Measurements from ENCODE around the gene NDRG2. TPM values are rescaled to one million over a fixed set of nuclear protein-coding genes. Genes with fewer than 3 reads are reported as not detected.
A peak's percentile ranks its signal among the peaks of the same experiment; 100 is the strongest.

The NDRG2 gene
- total RNA-seq, 1 experiment from 2014 or later: 2.2 TPM

DNA sequence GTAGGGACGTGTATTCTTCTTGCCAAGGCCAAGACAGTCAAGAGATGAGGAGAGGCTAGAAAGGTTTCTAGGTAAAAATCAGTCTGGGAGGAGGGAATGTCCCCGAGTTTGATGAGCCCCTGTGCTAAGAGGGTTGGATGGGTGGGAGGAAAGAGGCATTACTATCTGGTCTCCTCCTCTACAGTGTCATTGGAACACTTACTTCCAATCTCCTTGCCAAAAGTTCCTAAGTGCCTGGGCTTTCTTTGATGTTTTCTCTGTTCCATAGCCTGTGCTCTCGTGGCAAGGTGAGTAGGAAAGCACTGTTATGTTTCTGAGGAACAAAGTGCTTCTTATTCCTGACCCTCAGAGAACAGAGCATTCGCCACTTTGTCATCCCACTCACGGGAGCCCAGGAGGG lies 9.8 kb upstream of the NDRG2 start, which contains the start of gene RNASE13:
TSS of gene RNASE13 (minus strand) at position 101 of the 400 bp plus-strand sequence. CDS start 519 bp downstream, outside the sequence.
- DNase-seq (ENCODE audit: low read depth): no peak

DNA sequence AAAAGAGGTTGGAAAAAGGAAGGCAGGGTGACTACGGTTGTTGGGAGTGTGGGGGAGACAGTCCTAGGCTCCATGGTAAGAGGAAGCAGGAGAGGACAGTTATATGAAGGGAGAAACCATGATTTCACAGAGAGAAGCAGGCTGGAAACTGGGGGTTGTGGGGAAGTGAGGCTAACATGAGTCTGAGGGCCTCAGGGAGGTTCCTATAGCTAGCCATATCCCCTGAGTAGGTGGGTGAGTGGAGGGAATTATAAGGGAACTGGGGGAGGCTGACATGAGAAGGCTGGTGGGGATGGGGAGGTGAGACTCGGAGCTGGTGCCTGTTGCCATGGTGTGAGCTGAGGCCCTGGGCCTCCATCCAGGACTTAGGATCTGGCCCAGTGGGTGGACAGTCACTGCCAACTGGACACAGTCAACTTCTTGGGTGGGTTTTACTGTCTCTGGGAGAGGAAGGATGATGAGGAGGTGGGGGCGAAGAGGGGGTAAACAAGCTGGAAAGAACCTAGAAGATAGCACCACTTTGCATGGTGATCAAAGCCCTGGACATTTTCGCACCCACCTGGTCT lies 8.4 kb upstream of the NDRG2 start:
- DNase-seq (ENCODE audit: low read depth): no peak

DNA sequence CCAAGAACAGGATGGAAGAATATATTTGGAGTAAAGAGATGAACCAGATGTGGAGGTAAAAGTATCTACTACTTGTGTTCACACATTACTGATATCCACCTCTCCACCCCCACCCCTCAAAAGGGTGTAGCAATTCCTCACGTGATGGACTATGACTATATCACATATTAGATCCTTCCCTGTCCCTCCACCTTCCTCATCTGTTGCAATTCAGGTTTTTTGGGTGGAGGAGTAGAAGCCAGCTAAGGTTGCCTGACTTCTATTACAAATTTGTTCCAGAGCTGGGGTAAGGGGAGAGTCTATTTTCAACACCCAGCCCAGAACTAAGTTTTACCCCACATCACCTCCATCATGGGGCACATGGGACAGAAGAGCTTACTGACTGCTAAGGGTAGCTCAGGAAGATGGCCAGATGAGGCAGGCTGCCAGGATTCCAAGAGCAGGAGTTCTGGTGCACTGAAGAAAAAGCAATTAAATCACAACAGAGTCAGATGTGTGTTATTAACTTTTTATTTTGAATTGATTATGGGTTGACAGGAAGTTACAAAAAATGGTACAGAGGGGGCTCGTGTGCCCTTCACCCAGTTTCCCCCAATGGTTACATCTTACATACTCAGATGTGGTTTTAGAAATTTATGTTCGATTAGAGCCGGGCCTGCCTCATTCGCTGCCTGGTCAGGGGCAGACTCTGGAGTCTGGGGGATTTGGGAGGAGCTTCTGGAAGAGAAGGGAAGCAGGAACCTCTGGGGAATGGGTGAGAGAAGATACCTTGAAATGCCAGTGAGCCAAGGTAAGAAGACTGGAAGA lies 7.7 kb upstream of the NDRG2 start:
- no peak for DNase-seq (ENCODE audit: low read depth)

DNA sequence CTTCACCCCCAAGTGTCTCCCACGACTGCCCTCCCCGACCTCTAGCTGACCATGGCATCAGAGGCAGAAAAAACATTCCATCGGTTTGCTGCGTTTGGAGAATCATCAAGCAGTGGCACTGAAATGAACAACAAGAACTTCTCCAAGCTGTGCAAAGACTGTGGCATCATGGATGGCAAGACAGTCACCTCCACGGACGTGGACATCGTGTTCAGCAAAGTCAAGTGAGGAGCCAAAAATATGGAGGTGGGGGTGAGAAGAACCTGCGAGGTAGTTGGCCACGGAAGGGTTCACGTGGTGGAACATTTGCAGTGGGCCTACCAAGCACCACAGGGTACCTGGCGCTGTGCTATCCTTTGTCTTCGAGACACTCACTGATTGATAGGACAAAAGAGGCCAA lies 5.7 kb upstream of the NDRG2 start:
- DNase-seq (ENCODE audit: low read depth): no peak

DNA sequence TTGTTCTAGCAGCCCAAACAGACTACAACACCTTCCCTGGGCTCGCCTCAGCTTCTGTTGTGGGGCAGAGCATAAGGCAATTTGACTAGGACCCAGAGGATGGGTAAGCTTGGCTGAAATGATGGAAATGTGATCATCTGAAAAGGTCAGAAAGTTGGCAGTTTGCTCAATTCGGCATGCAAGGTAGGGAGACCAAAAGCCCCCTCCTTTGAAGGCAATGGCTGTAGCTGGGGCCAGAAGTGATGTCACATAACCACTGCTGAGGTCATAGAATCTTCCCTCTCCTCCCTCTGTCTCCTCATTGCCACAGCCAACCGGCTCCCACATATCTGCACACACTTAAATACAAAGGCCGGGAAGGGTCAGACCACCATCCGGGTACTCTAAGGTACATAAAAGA lies 5.1 kb upstream of the NDRG2 start, which contains the start of gene TPPP2:
TSS of gene TPPP2 (plus strand) at position 301 of the 400 bp plus-strand sequence. CDS start 365 bp downstream, outside the sequence.
- DNase-seq (ENCODE audit: low read depth): no peak

DNA sequence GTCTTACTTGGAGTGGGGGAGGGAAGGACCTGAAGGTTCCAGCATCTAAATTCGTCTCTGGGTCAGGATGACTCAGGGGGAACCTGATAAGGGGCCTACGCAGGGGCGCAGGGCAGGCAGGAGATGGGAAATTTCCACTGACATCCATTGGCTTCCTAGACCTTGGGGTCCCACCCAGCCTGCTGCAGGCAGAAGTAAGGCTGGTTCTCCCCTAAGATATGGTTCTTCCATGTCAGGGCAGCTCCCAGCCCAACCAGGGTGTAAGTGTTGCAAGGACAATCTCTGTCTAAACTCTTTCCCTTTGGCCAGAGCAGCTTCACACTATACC lies 2.1 kb upstream of the NDRG2 start:
- no peak for DNase-seq (ENCODE audit: low read depth)

DNA sequence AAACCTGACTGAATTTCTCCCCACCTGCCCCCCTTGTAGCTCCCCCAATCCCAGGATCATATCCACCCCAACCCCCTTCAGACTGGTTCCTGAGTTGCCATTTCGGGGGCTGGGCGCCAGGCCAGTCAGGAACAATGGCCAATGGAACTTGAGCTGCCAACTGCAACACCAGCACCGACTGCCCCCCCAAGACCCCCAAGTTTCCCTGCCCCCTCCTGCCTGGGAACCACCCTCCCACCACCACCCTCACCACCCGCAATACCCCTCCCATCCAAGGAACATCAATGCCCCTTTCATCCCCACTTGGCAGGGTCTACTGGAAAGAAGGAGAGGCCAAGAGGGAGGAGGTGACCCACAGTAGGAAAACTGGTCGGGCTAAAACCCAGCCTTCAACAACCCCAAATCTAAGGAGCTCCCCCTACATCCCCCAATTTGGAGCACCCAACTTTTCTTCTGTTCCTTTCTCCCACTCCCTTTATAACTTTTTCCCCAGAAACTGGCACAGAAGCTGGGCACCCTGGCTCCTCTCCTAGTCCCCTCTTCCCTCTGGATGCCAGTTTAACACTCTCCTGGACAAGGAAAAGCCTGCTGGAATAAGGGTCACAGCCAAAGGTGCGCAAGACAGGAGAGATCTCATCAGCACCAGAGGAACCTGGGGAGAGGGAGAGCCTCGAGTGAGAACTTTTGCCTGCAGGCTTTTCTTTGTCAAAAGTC lies 1.6 kb upstream of the NDRG2 start:
- DNase-seq (ENCODE audit: low read depth): no peak

DNA sequence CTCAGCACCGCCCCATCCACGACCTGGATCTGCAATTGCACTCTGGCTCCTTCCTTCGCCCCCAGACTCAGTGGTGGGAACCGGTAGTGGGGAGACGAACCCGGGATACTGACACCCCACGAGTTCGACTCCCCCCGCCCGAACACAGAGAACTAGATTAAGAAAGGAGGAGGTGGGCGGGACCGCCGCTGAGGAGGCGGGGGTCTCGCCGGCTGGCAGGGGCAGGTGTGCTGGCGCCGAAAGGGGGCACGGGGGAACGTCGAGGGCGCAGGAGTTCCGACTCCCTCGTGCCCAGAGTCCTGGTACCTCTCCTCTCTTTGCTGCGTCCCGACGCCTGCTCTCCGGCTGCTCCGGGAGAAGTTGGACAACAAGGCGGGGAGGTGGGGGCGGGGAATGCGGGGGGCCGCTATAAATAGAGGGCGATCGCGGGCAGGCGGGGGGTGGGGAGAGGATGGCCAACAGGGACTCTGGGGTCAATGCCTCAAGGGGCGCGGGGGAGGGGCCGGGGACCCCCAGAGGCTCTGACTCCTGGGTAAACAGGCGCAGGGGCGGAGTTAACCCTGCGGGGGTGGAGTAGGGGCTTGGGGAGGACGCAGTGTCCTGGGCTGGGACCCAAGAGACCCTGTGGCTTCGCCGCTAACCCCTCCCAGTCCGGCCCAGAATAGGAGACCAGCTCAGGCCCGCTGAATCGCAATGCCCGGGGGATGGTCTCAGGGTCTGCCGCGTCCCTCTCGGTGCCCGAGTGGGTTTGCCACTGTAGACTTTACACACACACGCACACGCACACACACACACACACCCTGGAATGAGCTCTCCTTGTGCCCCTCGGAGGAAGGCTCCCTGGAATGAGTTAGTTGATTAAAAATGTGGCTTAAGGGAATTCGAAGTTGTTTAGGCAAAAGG lies 761 bp upstream of the NDRG2 start:
- no peak for DNase-seq (ENCODE audit: low read depth)

DNA sequence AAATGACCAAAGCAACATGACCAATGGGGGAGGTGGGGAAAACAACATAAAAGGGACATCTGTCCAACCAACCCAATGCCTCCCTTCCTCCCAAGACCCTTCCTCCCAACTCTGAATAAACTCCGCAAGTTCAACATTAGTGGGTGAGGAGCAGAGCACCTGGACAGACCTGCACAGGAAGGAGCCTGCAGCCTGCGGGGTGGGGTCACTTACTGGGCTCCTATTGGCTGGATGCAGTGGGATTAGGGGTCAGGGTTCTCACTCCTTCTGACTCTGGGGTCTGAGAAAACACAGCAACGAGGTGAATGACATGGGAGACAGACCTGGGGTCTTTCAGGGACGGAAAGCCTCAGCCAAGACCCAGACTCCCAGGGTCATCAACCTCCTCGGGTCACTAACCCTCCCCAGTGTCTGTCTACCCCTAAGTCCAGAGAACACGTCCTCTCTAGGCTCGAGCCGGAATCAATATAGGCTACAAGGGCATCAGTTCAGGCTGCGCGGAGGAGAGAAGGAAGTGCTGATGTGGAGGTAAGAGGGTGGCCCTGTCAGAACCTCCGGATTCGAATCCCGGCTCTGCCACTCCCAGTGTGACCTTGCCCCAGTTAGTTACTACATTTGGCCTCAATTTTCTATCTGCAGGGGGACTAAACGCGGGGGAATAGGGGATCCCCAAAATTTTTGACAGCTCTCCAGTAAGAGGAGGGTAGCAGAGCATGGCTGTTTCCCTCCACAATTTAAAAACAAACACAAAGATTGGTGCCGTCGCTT lies 860 bp downstream of the NDRG2 start:
- no peak for DNase-seq (ENCODE audit: low read depth)

DNA sequence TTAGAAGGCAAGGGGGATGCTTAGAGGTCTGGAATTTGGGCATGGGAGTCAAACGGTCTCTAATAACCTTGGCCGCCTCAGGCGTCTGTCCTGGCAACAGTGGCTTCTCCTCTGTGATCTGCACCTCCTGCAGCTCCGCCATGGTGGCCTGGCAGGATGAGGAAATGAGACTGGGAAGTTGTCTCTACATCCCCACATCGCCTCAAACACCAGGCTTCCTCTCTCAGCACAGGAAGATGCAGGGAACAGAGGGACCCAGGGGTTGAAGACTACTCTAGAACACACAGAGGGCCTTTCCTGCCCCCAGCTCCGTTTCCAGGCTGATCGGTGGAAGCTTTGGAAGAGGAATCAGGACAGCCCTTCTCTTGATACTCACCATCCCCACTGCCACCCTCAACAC lies 1.7 kb downstream of the NDRG2 start:
- DNase-seq (ENCODE audit: low read depth): no peak

DNA sequence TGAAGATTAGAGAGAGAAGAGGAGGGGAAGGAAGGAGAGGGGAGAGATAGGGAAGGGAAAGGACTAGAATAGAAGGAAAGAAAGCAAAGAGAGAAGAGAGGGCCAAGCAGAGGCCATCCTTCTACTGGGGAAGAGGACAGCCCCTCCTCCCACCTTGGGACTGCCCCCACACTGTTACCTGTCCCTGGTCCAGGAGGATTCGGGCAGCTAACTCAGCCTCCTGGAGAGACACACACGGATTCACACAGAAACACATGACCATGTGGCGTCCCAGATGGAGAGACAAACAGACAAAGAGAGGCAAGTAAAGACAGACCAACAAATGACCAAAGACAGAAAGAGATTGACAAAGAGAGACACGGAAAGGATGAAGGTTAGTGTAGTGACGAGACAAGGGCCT lies 2.2 kb downstream of the NDRG2 start:
- DNase-seq (ENCODE audit: low read depth): no peak

DNA sequence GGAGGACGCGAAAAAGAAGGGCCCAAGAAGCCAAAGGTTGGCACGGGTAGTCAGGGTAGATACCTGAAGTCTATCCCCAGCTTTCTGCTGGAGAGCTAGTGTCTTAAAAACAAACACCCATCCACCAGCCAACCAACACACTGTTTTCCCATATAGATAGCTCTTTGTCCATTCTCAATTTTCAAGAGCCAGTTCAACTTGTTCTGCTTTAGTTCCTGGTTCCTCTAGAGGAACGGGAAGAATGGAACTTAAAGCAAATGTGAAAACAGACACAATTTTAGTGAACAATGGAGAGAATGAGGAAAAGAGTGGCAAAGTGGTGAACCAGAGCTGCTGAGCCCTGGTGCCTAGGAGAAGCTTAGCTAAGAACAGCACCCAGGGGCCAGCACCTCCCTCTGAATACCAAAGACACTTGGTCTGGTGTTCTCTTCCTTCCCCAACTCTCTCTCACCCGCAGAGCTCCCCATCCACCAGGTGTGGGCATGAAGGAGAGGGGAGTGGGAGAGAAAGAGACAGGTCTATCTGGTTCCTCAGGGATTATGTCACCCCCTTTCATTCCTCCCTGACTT lies 3.8 kb downstream of the NDRG2 start:
- no peak for DNase-seq (ENCODE audit: low read depth)

DNA sequence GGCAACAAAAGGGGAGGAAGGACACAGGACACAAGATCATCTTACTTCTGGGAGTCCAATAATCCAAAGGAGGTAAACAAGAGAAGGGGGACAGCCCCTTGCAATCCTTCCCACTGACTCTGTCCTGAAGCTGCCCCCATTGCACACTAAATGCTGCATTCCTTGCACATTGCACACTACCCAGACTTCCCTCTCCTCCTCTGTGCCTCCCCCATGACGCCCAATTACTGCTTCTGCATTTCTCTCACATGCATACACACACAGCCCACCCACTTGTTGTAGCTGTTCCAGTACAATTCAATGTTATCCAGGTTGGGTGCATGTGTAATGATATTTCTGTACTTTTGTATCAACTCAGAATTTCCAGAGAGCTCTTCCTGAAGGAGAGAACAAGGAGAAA lies 5.5 kb downstream of the NDRG2 start:
- DNase-seq (ENCODE audit: low read depth): no peak

DNA sequence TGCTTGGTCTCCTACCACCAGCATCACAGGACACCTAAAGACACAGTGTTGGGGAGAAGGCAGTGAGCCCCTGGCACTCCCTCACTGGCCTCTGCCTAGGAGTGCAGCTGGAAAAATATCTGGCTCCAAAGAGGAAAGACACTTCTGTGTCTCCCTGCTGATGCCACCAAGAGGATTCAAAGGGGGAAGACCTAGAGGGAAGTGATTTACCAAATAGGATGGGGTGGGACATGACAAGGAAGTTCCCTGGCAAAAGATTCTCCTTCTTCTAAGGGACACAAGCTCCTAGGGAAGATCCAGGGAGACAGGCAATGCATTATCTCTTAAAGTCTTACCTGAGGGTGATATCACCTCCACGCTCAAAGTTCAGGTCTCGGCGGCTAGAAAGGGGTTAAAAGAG lies 6.1 kb downstream of the NDRG2 start:
- no peak for DNase-seq (ENCODE audit: low read depth)

DNA sequence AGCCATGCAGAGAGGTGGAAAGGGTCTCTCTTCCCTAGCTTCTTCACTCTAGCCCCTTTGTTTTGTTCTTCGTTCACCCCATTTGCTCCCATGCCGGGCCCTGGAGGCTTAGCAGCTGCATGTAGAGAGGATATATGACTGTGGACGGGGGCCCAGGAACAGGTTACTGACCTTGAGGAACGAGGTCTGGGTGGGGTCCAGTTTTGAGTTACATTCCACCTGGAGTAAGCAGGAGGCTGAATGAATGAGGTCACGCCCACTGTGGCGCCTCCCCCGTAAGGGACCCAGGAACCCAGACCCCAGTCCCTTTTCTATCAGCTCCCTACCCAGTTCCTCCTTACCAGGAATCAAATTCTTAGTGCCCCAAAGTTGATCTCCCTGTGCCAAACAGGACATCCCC lies 6.6 kb downstream of the NDRG2 start:
- DNase-seq (ENCODE audit: low read depth): no peak

DNA sequence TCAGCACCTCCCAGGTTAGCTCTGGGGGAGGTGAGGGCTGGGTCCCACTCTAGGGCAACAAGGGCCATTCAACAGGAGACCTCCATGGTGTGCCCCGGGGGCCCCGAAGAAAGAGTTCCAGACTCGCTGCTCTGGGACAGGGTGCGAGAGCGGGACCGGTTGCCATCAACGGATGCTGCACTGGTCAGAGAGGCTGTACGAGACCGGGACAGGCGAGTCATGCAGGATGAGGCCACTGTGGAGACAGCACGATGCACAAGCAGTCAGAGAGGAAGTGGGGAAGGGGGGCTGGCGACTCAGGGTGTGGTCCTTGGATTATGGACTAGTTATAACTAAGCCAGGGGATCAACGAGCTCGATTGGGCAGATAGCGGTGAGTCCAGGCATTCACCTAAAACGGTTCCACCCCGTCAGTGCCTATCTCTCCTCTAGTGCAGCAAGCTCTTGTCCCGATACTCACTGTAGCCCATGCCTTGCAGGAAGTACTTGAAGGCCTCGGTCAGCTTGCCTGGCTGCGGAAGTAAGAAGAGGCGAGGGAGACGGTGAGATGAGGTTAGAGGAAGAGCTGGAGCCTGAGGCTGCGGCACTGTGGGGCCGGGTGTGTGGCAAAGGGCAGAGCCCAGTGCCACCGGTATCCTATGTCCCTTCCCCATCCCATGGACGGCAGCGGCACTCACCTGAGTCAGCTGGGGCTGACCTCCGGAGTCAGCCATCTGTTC lies 7.2 kb downstream of the NDRG2 start:
- no peak for DNase-seq (ENCODE audit: low read depth)

DNA sequence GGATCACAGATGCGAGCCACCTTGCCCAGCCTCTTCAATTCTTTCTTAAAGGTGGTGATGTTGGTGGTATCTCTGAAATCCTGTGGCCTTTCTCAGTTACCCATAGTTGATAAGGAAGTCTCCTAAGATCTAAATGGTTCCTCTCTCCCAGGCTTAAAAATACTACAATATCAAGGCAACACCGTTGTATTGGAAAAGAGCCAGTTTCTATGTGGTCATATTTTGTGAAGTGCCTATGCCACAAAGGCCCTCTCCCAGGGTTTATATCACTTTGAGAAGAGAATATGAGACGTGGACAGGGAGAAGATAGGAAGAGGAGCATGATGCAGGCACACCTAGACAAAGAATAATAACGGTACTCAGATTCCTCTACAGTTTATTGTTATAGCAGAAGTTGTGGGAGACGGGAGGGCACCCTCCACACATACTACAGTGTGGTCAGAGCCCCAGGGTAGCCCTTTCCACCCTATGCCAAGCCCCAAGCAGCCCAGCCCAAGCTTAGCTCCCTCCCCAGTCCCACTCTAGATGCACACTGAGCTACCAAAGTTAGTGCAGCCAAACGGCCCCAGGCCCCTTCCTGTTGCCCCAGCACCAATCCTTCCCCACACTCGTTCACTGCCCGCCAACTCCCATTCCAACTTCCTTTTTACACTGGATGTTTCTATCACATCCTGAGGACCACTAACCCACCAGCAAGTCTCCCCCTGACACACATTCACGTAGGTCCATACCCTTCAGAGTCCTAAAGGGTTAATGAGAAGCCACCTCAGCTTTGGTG lies 8.3 kb downstream of the NDRG2 start:
- DNase-seq (ENCODE audit: low read depth): no peak

DNA sequence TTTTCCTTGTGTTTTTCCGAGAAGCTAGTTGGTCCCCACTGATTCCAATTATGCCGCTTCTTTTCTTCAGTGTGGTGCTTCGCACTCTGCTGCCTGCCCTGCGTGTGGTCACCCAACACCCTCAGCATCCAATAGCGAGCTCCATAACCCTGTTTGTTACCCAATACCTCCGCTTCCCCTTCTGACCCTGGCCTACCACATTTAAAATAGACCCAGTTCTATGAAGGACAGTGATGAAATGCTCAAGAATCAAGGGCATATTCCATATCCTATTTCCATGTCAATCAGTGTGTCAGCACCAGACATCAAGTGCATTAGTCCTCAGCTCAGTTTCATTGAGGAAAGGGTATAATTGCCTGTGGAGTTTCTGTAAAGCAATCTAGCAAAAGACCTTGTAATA lies 9.5 kb downstream of the NDRG2 start:
- no peak for DNase-seq (ENCODE audit: low read depth)

DNA sequence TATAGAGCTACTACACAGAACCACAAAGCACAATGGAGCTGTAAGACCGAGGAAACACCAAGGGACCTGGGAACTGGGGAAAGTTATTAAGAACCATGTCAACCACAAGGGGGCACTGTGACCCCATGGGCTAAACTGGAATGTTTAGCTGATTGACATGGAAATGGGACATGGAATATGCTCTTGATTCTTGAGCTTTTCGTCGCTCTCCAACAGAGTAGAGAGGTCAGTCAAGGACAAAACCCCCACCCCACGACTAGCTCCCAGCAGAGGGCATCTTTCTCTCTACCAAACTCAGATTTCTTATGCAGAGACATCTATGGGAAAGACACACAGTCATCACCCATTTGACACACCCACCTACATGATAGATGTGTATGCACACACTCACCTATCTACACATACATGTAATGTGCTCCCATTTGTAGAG lies 10.1 kb downstream of the NDRG2 start:
- DNase-seq (ENCODE audit: low read depth): peak; percentile 79
